H1 (cell line): ENCODE measurements around the gene TNFRSF14. TPM values are rescaled to one million over a fixed set of nuclear protein-coding genes. Genes with fewer than 3 reads are reported as not detected.

ENCODE experiments used
- CTCF ChIA-PET: fragments of 300-600 bp; sonication (Branson Sonifier 250); formaldehyde crosslinking; loops from one replicate; lab custom pipeline; 2021; ENCODE audit not compliant: partially characterized antibody; lab: Charles Lee
- POLR2A ChIA-PET: fragments of 300-600 bp; sonication (Branson Sonifier 250); formaldehyde crosslinking; loops from one replicate; lab custom pipeline; 2021; ENCODE audit warnings: inconsistent platforms; ENCODE audit not compliant: partially characterized antibody; lab: Charles Lee
- DNase-seq, 2 experiments: peaks; one replicate each; pipeline versions ENCODE4 v3.0.0 to v3.0.0-alpha.2; 2010 to 2022; ENCODE audit warnings: low spot score in 2 of 2, low read depth in 1 of 2, mixed read lengths in 1 of 2
- FAIRE-seq: peaks from 2 replicates; lab custom pipeline; 2011; peaks lifted over from hg19 to GRCh38; lab: Jason Lieb, UNC
- H2AFZ ChIP-seq: 2 replicates; pipeline ENCODE4 v1.8.1; 2012; ENCODE audit warnings: low read length, inconsistent platforms
- H2AK5ac ChIP-seq: 2 replicates; pipeline ENCODE4 v1.6.1; 2013; ENCODE audit warnings: low read depth, low read length
- H2BK120ac ChIP-seq: replicated peaks from 2 replicates; pipeline ENCODE3; 2013; ENCODE audit warnings: low read depth, low read length, inconsistent platforms
- H2BK12ac ChIP-seq: 2 replicates; pipeline ENCODE4 v1.6.1; 2013; ENCODE audit warnings: low read depth, low read length
- H2BK15ac ChIP-seq: 2 replicates; pipeline ENCODE4 v1.6.1; 2013; ENCODE audit warnings: low read length
- H2BK20ac ChIP-seq: 2 replicates; pipeline ENCODE4 v1.6.1; 2013; ENCODE audit warnings: low read length
- H2BK5ac ChIP-seq: 2 replicates; pipeline ENCODE4 v1.6.1; 2013; ENCODE audit warnings: low read depth, low read length
- H3K14ac ChIP-seq: 2 replicates; pipeline ENCODE4 v1.6.1; 2013; ENCODE audit warnings: inconsistent platforms; ENCODE audit not compliant: insufficient read length
- H3K18ac ChIP-seq: 2 replicates; pipeline ENCODE4 v1.6.1; 2013; ENCODE audit warnings: low read length; ENCODE audit errors: extremely low read depth
- H3K23ac ChIP-seq: 2 replicates; pipeline ENCODE4 v1.6.1; 2013; ENCODE audit warnings: inconsistent platforms; ENCODE audit not compliant: insufficient read length
- H3K23me2 ChIP-seq: 2 replicates; pipeline ENCODE4 v1.6.1; 2013; ENCODE audit warnings: low read depth, low read length
- H3K27ac ChIP-seq: 2 replicates; pipeline ENCODE4 v1.6.1; 2011; ENCODE audit warnings: low read depth, low read length, inconsistent platforms
- H3K27me3 ChIP-seq, 4 experiments: replicated peaks in 1 of 4; 1 replicate in 1 of 4; 2 replicates in 3 of 4; pipeline versions ENCODE4 v1.6.1 to v1.8.1; 2011 to 2013; ENCODE audit warnings: low read length in 3 of 4, mild to moderate bottlenecking in 3 of 4, inconsistent platforms in 2 of 4, mixed read lengths in 2 of 4, moderate library complexity in 1 of 4; ENCODE audit not compliant: control insufficient read depth in 3 of 4, insufficient read depth in 3 of 4; ENCODE audit errors: extremely low read depth in 1 of 4
- H3K36me3 ChIP-seq, 4 experiments: 2 replicates each; pipeline versions ENCODE4 v1.6.1 to v1.8.1; 2011 to 2013; ENCODE audit warnings: mild to moderate bottlenecking in 4 of 4, low read length in 3 of 4, moderate library complexity in 2 of 4, control low read depth in 1 of 4, inconsistent platforms in 1 of 4; ENCODE audit not compliant: insufficient read depth in 4 of 4, control insufficient read depth in 2 of 4
- H3K4ac ChIP-seq: replicated peaks from 2 replicates; pipeline ENCODE3; 2013; ENCODE audit warnings: low read length, low read depth, mixed read lengths, inconsistent platforms; ENCODE audit not compliant: insufficient read length
- H3K4me1 ChIP-seq, 4 experiments: replicated peaks in 1 of 4; 1 replicate in 1 of 4; 2 replicates in 3 of 4; pipeline versions ENCODE4 v1.6.1 to v1.8.1; 2011 to 2013; ENCODE audit warnings: low read length in 3 of 4, inconsistent platforms in 2 of 4, mixed read lengths in 1 of 4; ENCODE audit not compliant: insufficient read depth in 4 of 4, control insufficient read depth in 3 of 4
- H3K4me2 ChIP-seq, 2 experiments: 2 replicates each; pipeline versions ENCODE4 v1.6.1 to v1.8.1; 2011 to 2013; ENCODE audit warnings: low read depth in 2 of 2, low read length in 2 of 2, control low read depth in 1 of 2, inconsistent platforms in 1 of 2, mild to moderate bottlenecking in 1 of 2; ENCODE audit not compliant: insufficient read depth in 1 of 2
- H3K4me3 ChIP-seq, 4 experiments: fragments of 200-600, 300-600 bp in 1 of 4; sonication (generic), shearing (Covaris generic), sonication (Bioruptor Twin) in 1 of 4; 2 replicates each; pipeline versions ENCODE4 v1.5.1 to v1.8.1; 2011 to 2016; ENCODE audit warnings: low read length in 4 of 4, low read depth in 3 of 4, control low read depth in 2 of 4, inconsistent platforms in 2 of 4, mild to moderate bottlenecking in 2 of 4, mixed read lengths in 1 of 4, moderate library complexity in 1 of 4; ENCODE audit not compliant: insufficient read depth in 2 of 4; ENCODE audit errors: extremely low read depth in 1 of 4
- H3K56ac ChIP-seq: replicated peaks from 2 replicates; pipeline ENCODE3; 2013; ENCODE audit warnings: low read depth, mild to moderate bottlenecking, mixed read lengths, low read length, inconsistent platforms; ENCODE audit not compliant: insufficient read length
- H3K79me1 ChIP-seq: 2 replicates; pipeline ENCODE4 v1.6.1; 2013; ENCODE audit warnings: low read depth, low read length, control low read depth
- H3K79me2 ChIP-seq, 2 experiments: 2 replicates each; pipeline versions ENCODE4 v1.6.1 to v1.8.1; 2012 to 2013; ENCODE audit warnings: low read length in 2 of 2, mild to moderate bottlenecking in 2 of 2, inconsistent platforms in 1 of 2; ENCODE audit not compliant: insufficient read depth in 2 of 2, control insufficient read depth in 1 of 2
- H3K9ac ChIP-seq, 4 experiments: replicated peaks in 1 of 4; 1 replicate in 1 of 4; 2 replicates in 3 of 4; pipeline versions ENCODE4 v1.6.1 to v1.8.1; 2011 to 2013; ENCODE audit warnings: low read depth in 3 of 4, low read length in 3 of 4, control low read depth in 2 of 4, mild to moderate bottlenecking in 2 of 4, moderate library complexity in 2 of 4, inconsistent platforms in 1 of 4; ENCODE audit errors: extremely low read depth in 1 of 4
- H3K9me3 ChIP-seq, 2 experiments: 2 replicates each; pipeline versions ENCODE4 v1.6.1 to v1.8.1; 2012 to 2013; ENCODE audit warnings: mild to moderate bottlenecking in 2 of 2, moderate library complexity in 2 of 2, control low read depth in 1 of 2, inconsistent platforms in 1 of 2, low read depth in 1 of 2, low read length in 1 of 2, mixed read lengths in 1 of 2; ENCODE audit not compliant: insufficient read depth in 2 of 2
- H4K20me1 ChIP-seq, 2 experiments: replicated peaks in 1 of 2; 2 replicates each; pipeline versions ENCODE3 to v1.8.1; 2011 to 2013; ENCODE audit warnings: inconsistent platforms in 2 of 2, low read length in 2 of 2, mild to moderate bottlenecking in 1 of 2; ENCODE audit not compliant: insufficient read depth in 2 of 2, control insufficient read depth in 1 of 2
- H4K5ac ChIP-seq: 2 replicates; pipeline ENCODE4 v1.6.1; 2013; ENCODE audit warnings: low read length, low read depth, mixed read lengths, inconsistent platforms; ENCODE audit not compliant: insufficient read length
- H4K8ac ChIP-seq: 2 replicates; pipeline ENCODE4 v1.8.0; 2013; ENCODE audit warnings: mild to moderate bottlenecking, moderate library complexity, low read length, inconsistent platforms; ENCODE audit not compliant: insufficient read depth; ENCODE audit errors: extremely low read depth
- H4K91ac ChIP-seq: replicated peaks from 2 replicates; pipeline ENCODE3; 2013; ENCODE audit warnings: low read length, mixed read lengths, inconsistent platforms; ENCODE audit not compliant: insufficient read length
- SRF ChIP-seq: IDR thresholded peaks from 2 replicates; pipeline ENCODE4 v1.6.1; 2011; ENCODE audit warnings: mild to moderate bottlenecking, low read depth, low read length, moderate library complexity
- YY1 ChIP-seq: IDR thresholded peaks from 2 replicates; pipeline ENCODE4 v1.6.1; 2011; ENCODE audit warnings: low read depth, mild to moderate bottlenecking, low read length
- WGBS, 2 experiments: shearing (Covaris generic) in 1 of 2; methylation state at CpG; one replicate each; pipeline versions ENCODE4 v1.1.6 to v1.1.7; 2013 to 2015; ENCODE audit warnings: low lambda C conversion rate in 2 of 2, mixed read lengths in 2 of 2, inconsistent platforms in 1 of 2, low coverage in 1 of 2, missing lambda C conversion rate in 1 of 2; ENCODE audit not compliant: insufficient replicate concordance in 2 of 2, insufficient coverage in 1 of 2, insufficient read length in 1 of 2; ENCODE audit errors: extremely low coverage in 1 of 2, missing lambda C conversion rate in 1 of 2; 5-methylcytosine and 5-hydroxymethylcytosine counted together
- polyA plus RNA-seq, 7 experiments: library from polyadenylated mRNA; depleted of rRNA in 3 of 7; stranded (reverse) in 5 of 7; unstranded in 2 of 7; fragments of >200 nt in 5 of 7; fragments of 200-250 nt in 2 of 7; gene quantifications; 1 replicate in 5 of 7; 2 replicates in 1 of 7; 4 replicates in 1 of 7; pipeline versions ENCODE4 v1.2.1 to v1.2.3, GENCODE V29; 2011 to 2013; ENCODE audit warnings: missing spikeins in 2 of 7, mixed read lengths in 2 of 7
- total RNA-seq: library from RNA; stranded (reverse); fragmentation: NEBNext Ultra II Directional; extraction: Animal tissue kit (Norgen Biotek cat#: 25700); gene quantifications from 2 replicates; pipeline ENCODE4 v1.2.1, GENCODE V29; 2021

The TNFRSF14 gene
- total and polyA plus RNA-seq, 2 of the 8 experiments (the other 6 are each of a cell fraction or from before 2014, with no cell fraction given), result 0.36 to 0.50 TPM

GRCh38 chr1:2594001-2594640, 38.0 kb downstream of the TNFRSF14 start:
- no peak overlapping the region for H4K5ac ChIP-seq
- no peaks in the 10 kb centered on the region for H4K20me1 ChIP-seq
- no peak overlapping the region for H3K56ac ChIP-seq
- H3K4ac ChIP-seq, result no peak overlapping the region
- no peak overlapping the region for H2BK20ac ChIP-seq
- H3K23me2 ChIP-seq, result no peaks in the 10 kb centered on the region
- no peak overlapping the region for H3K23ac ChIP-seq
- H3K9me3 ChIP-seq, result peaks cover 0 to 12% of the 10 kb centered on the region in 2 experiments; a peak in 2 of 4 replicates
- no peak overlapping the region for H2BK15ac ChIP-seq
- no peak overlapping the region for H3K27ac ChIP-seq
- 89% methylated on average over 17 of the region's 20 CpGs; no CpG with 5 or more reads in 1 of the 2 experiments for WGBS, 2 experiments
- peaks cover 0 to 8% (median 0%) of the 10 kb centered on the region in 4 experiments; a peak in 1 of 8 replicates for H3K36me3 ChIP-seq
- ChIA-PET POLR2A (no interaction called here), CTCF (no interaction called here)
- no peak overlapping the region for H3K4me2 ChIP-seq
- H3K4me3 ChIP-seq, result no peak overlapping the region
- no peaks in the 10 kb centered on the region for H3K79me1 ChIP-seq
- H2AFZ ChIP-seq, result no peak overlapping the region
- no peaks in the 10 kb centered on the region for H3K27me3 ChIP-seq
- no peak overlapping the region for H2BK5ac ChIP-seq
- no peaks in the 10 kb centered on the region for H3K4me1 ChIP-seq
- no peak overlapping the region for H2AK5ac ChIP-seq
- no peaks in the 10 kb centered on the region for H3K79me2 ChIP-seq
- H2BK12ac ChIP-seq, result no peak overlapping the region
- H3K18ac ChIP-seq, result no peak overlapping the region
- no peak overlapping the region for H3K14ac ChIP-seq
- FAIRE-seq, result no peak
- H4K8ac ChIP-seq, result no peak overlapping the region
- no peak for TF ChIP-seq SRF
- no peak for TF ChIP-seq YY1
- no peak overlapping the region for H4K91ac ChIP-seq
- no peak overlapping the region for H3K9ac ChIP-seq
- no peak for DNase-seq
- no peak overlapping the region for H2BK120ac ChIP-seq
